Frontal cortex (tissue), 4 donors: ENCODE measurements around the gene LMO4. TPM values are rescaled to one million over a fixed set of nuclear protein-coding genes. Genes with fewer than 3 reads are reported as not detected.

Experiments
- DNase-seq, 2 donors: peaks; one replicate each; pipeline ENCODE4 v3.0.0; 2012; ENCODE audit warnings: low spot score in 2 of 2
- FAIRE-seq: peaks from 2 replicates; lab custom pipeline; 2012; peaks lifted over from hg19 to GRCh38; lab: Jason Lieb, UNC
- total RNA-seq: library from RNA; depleted of rRNA; stranded (reverse); fragments of >200 nt; gene quantifications from one replicate; pipeline ENCODE4 v1.2.3, GENCODE V29; 2014
- donor health status: control.
- donor health status: control.
- donor health status: control.

Gene LMO4
- total RNA-seq, 1 donor from 2014 or later = 797 TPM

DNA sequence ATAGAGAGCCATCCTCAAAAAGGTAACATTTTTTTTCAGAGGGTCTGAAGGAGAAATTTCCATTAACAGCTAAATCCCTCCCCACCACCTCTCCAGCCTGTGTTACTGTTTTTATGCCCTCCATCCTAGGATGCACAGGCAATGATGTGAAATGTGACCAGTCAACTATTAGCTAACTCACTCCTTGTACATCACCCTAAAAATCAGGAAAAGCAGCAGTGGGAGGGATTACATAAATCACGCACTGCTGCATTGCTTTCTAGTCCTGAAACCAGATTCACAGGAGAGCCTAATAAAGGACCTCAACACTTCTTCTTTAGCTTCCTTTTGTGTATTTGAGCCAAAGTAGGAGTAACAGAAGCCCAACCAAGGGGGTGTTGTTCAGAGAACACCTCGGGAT is 66.3 kb downstream of the LMO4 start:
- no peak for DNase-seq

More for the DNA sequence above, 66.3 kb downstream of the LMO4 start:
- FAIRE-seq = no peak
